ENCODE data around the gene SNTN. TPM values are rescaled to one million over a fixed set of nuclear protein-coding genes. Genes with fewer than 3 reads are reported as not detected.

SNTN gene
- total and polyA plus RNA-seq, 9 of the 15 experiments (the other 6 are each of a cell fraction or from before 2014, with no cell fraction given), result not detected

GRCh38 chr3:63624941-63625560 lies 27.4 kb upstream of the SNTN start:
- Histone ChIP-seq H3K4me2 (ENCODE audit: insufficient read depth, low read length) (no peak overlapping the region), H4K20me1 (replicated peaks; ENCODE audit: control insufficient read depth, insufficient read depth, low read length) (no peaks in the 10 kb centered on the region), H3K27me3 (ENCODE audit: control insufficient read depth in 2 of 2, insufficient read depth in 2 of 2, low read length in 2 of 2) (no peaks in the 10 kb centered on the region), H2AFZ (ENCODE audit: low read depth, low read length) (no peak overlapping the region), H3K4me3 (no peak overlapping the region), H3K9ac (ENCODE audit: insufficient read depth in 1 of 2, low read depth in 2 of 2, low read length in 2 of 2) (no peak overlapping the region), H3K9me1 (ENCODE audit: control insufficient read depth, insufficient read depth, low read length) (no peaks in the 10 kb centered on the region), H3K36me3 (ENCODE audit: control insufficient read depth, insufficient read depth, low read length) (no peaks in the 10 kb centered on the region), H3K79me2 (ENCODE audit: control insufficient read depth, insufficient read depth, low read length) (no peaks in the 10 kb centered on the region), H3K4me1 (replicated peaks in 1 of 2; ENCODE audit: control insufficient read depth in 2 of 2, insufficient read depth in 2 of 2, low read length in 2 of 2) (no peaks in the 10 kb centered on the region), H3K9me3 (replicated peaks; ENCODE audit: control insufficient read depth, insufficient read depth, low read depth, low read length) (no peaks in the 10 kb centered on the region), H3K27ac (ENCODE audit: extremely low read depth, low read depth, low read length) (no peak overlapping the region)
- in situ Hi-C loops (cut with MboI) (no loop called here), intact Hi-C loops (cut with micrococcal nuclease) (no loop called here)
- WGBS (ENCODE audit: insufficient coverage, low coverage, missing lambda C conversion rate), result 0% methylated on average over 8 of the region's 8 CpGs
- no peak for DNase-seq (ENCODE audit: extremely low read depth in 1 of 4, low spot score in 3 of 4)
- TF ChIP-seq TSHZ1 (CRISPR knock-in tag; IDR thresholded peaks at IDR 0.05), result no peak
- no peak for ATAC-seq
- no peak for FAIRE-seq
- BruUV-seq (replicated peaks), result no TSS peak
- POLR2A ChIA-PET, result no interaction called here
- CTCF ChIA-PET (ENCODE audit: low intra/inter-chr PET ratio), result no interaction called here

DNA sequence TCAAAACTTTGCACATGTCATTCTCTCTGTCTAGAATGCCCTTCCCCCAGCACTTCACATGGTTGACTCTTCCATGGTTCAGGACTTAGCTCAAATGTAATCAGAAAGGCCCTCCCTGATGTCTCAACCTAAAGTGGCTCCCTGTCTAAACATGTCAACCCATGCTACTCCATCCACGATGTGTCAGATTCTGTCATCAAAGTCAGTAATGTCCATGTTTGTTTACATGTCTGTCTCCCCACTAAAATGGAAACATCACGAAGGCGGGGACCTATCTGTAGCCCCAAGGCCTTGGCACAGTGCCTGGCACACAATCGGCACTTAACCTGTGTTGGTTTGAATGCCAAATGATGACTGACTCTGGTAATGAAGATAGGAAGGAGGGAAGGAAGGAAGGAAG lies 20.8 kb upstream of the SNTN start:
- no peak overlapping the region for H3K9ac ChIP-seq (ENCODE audit: insufficient read depth in 1 of 2, low read depth in 2 of 2, low read length in 2 of 2)
- H3K79me2 ChIP-seq (ENCODE audit: control insufficient read depth, insufficient read depth, low read length), result no peaks in the 10 kb centered on the region
- FAIRE-seq (no peak), DNase-seq (ENCODE audit: extremely low read depth in 1 of 4, low spot score in 3 of 4) (no peak), ATAC-seq (no peak)
- no TSS peak for BruUV-seq (replicated peaks)
- intact Hi-C loops (cut with micrococcal nuclease) (no loop called here), in situ Hi-C loops (cut with MboI) (no loop called here)
- no peak overlapping the region for H2AFZ ChIP-seq (ENCODE audit: low read depth, low read length)
- ChIA-PET CTCF (ENCODE audit: low intra/inter-chr PET ratio) (no interaction called here), POLR2A (no interaction called here)
- no peak overlapping the region for H3K4me2 ChIP-seq (ENCODE audit: insufficient read depth, low read length)
- H3K9me1 ChIP-seq (ENCODE audit: control insufficient read depth, insufficient read depth, low read length), result no peaks in the 10 kb centered on the region
- WGBS (ENCODE audit: insufficient coverage, low coverage, missing lambda C conversion rate), result 0% methylated on average over 4 of the region's 4 CpGs
- H4K20me1 ChIP-seq (replicated peaks; ENCODE audit: control insufficient read depth, insufficient read depth, low read length), result no peaks in the 10 kb centered on the region
- no peaks in the 10 kb centered on the region for H3K36me3 ChIP-seq (ENCODE audit: control insufficient read depth, insufficient read depth, low read length)
- no peaks in the 10 kb centered on the region for H3K4me1 ChIP-seq (replicated peaks in 1 of 2; ENCODE audit: control insufficient read depth in 2 of 2, insufficient read depth in 2 of 2, low read length in 2 of 2)
- no peak overlapping the region for H3K4me3 ChIP-seq
- no peaks in the 10 kb centered on the region for H3K9me3 ChIP-seq (replicated peaks; ENCODE audit: control insufficient read depth, insufficient read depth, low read depth, low read length)
- no peak overlapping the region for H3K27ac ChIP-seq (ENCODE audit: extremely low read depth, low read depth, low read length)
- no peaks in the 10 kb centered on the region for H3K27me3 ChIP-seq (ENCODE audit: control insufficient read depth in 2 of 2, insufficient read depth in 2 of 2, low read length in 2 of 2)
- TF ChIP-seq NRF1 (conservative IDR thresholded peaks at IDR 0.05 in 1 of 2, IDR thresholded peaks at IDR 0.05 in 1 of 2) (no peak), ZNF134 (CRISPR knock-in tag; conservative IDR thresholded peaks at IDR 0.05) (no peak), KAT7 (CRISPR knock-in tag; IDR thresholded peaks at IDR 0.05; ENCODE audit: borderline replicate concordance) (no peak)
- TF ChIP-seq, protein P1, sequence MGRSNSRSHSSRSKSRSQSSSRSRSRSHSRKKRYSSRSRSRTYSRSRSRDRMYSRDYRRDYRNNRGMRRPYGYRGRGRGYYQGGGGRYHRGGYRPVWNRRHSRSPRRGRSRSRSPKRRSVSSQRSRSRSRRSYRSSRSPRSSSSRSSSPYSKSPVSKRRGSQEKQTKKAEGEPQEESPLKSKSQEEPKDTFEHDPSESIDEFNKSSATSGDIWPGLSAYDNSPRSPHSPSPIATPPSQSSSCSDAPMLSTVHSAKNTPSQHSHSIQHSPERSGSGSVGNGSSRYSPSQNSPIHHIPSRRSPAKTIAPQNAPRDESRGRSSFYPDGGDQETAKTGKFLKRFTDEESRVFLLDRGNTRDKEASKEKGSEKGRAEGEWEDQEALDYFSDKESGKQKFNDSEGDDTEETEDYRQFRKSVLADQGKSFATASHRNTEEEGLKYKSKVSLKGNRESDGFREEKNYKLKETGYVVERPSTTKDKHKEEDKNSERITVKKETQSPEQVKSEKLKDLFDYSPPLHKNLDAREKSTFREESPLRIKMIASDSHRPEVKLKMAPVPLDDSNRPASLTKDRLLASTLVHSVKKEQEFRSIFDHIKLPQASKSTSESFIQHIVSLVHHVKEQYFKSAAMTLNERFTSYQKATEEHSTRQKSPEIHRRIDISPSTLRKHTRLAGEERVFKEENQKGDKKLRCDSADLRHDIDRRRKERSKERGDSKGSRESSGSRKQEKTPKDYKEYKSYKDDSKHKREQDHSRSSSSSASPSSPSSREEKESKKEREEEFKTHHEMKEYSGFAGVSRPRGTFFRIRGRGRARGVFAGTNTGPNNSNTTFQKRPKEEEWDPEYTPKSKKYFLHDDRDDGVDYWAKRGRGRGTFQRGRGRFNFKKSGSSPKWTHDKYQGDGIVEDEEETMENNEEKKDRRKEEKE (IDR thresholded peaks at IDR 0.05; ENCODE audit: borderline replicate concordance in 1 of 2, control insufficient read depth in 1 of 2, low read depth in 2 of 2, low read length in 1 of 2), result no peak
- TF ChIP-seq, protein P2, sequence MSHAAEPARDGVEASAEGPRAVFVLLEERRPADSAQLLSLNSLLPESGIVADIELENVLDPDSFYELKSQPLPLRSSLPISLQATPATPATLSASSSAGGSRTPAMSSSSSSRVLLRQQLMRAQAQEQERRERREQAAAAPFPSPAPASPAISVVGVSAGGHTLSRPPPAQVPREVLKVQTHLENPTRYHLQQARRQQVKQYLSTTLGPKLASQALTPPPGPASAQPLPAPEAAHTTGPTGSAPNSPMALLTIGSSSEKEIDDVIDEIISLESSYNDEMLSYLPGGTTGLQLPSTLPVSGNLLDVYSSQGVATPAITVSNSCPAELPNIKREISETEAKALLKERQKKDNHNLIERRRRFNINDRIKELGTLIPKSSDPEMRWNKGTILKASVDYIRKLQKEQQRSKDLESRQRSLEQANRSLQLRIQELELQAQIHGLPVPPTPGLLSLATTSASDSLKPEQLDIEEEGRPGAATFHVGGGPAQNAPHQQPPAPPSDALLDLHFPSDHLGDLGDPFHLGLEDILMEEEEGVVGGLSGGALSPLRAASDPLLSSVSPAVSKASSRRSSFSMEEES (CRISPR knock-in tag; IDR thresholded peaks at IDR 0.05), result no peak

Measured in K562 (cell line).